GM23338 (cell line): ENCODE measurements around the gene IFNG-AS1. TPM values are rescaled to one million over a fixed set of nuclear protein-coding genes. Genes with fewer than 3 reads are reported as not detected.

Experiments
- ATAC-seq: fragments of 200-7000 bp; cut with Tn5 transposase; 3 replicates; pipeline ENCODE4 v1.9.1; 2020
- DNase-seq: peaks from one replicate; pipeline ENCODE4 v3.0.0-alpha.2; 2015; ENCODE audit warnings: low spot score
- H2AFZ ChIP-seq: fragments of 200-600 bp; sonication (generic); 2 replicates; pipeline ENCODE4 v1.8.0; 2016; ENCODE audit warnings: antibody characterized with exemption, mild to moderate bottlenecking, moderate library complexity
- H3F3A ChIP-seq: fragments of 200-600 bp; sonication (generic); replicated peaks from 2 replicates; pipeline ENCODE4 v1.8.0; 2017; ENCODE audit warnings: antibody characterized with exemption, mixed run types, low read depth
- H3K27ac ChIP-seq: fragments of 200-600 bp; sonication (generic); 2 replicates; pipeline ENCODE4 v1.6.1; 2016; ENCODE audit warnings: low read depth
- H3K27me3 ChIP-seq: fragments of 200-600 bp; sonication (generic); 2 replicates; pipeline ENCODE4 v1.8.0; 2016; ENCODE audit warnings: mild to moderate bottlenecking, mixed run types, moderate library complexity; ENCODE audit not compliant: insufficient read depth
- H3K36me3 ChIP-seq: fragments of 200-600 bp; sonication (generic); 2 replicates; pipeline ENCODE4 v1.8.0; 2016; ENCODE audit warnings: mild to moderate bottlenecking; ENCODE audit not compliant: insufficient read depth
- H3K4me1 ChIP-seq: fragments of 200-600 bp; sonication (generic); 2 replicates; pipeline ENCODE4 v1.8.0; 2016; ENCODE audit warnings: mild to moderate bottlenecking, moderate library complexity; ENCODE audit not compliant: insufficient read depth
- H3K4me2 ChIP-seq: fragments of 200-600 bp; sonication (generic); 2 replicates; pipeline ENCODE4 v1.7.1; 2017; ENCODE audit warnings: mixed run types
- H3K4me3 ChIP-seq: fragments of 200-600 bp; sonication (generic); 2 replicates; pipeline ENCODE4 v1.6.1; 2016; ENCODE audit warnings: mixed run types
- H3K79me2 ChIP-seq: fragments of 200-600 bp; sonication (generic); replicated peaks from 2 replicates; pipeline ENCODE4 v1.8.0; 2017; ENCODE audit warnings: mild to moderate bottlenecking; ENCODE audit not compliant: insufficient read depth
- H3K9me2 ChIP-seq: fragments of 200-600 bp; sonication (generic); 2 replicates; pipeline ENCODE4 v1.8.0; 2017; ENCODE audit not compliant: insufficient read depth
- H4K20me1 ChIP-seq: fragments of 200-600 bp; sonication (generic); replicated peaks from 2 replicates; pipeline ENCODE4 v1.8.0; 2017; ENCODE audit warnings: mild to moderate bottlenecking; ENCODE audit not compliant: insufficient read depth
- H3K27ac Mint-ChIP-seq: 2 replicates; pipeline ENCODE4 v1.8.0; 2020; ENCODE audit warnings: inconsistent platforms, mild to moderate bottlenecking, moderate library complexity, mixed read lengths
- H3K27me3 Mint-ChIP-seq: 3 replicates; pipeline ENCODE4 v1.8.0; 2022; ENCODE audit warnings: low read depth, mild to moderate bottlenecking, moderate library complexity, mixed read lengths, inconsistent platforms; ENCODE audit not compliant: insufficient read depth, poor library complexity
- H3K36me3 Mint-ChIP-seq: 3 replicates; pipeline ENCODE4 v1.8.0; 2021; ENCODE audit warnings: low read depth, mild to moderate bottlenecking, inconsistent platforms, moderate library complexity, mixed read lengths
- H3K4me1 Mint-ChIP-seq: 3 replicates; pipeline ENCODE4 v1.8.0; 2020; ENCODE audit warnings: mild to moderate bottlenecking, inconsistent platforms, mixed read lengths
- H3K4me3 Mint-ChIP-seq: 3 replicates; pipeline ENCODE4 v1.8.0; 2021; ENCODE audit warnings: moderate library complexity, mild to moderate bottlenecking, inconsistent platforms, mixed read lengths
- H3K9me3 Mint-ChIP-seq: 3 replicates; pipeline ENCODE4 v1.8.0; 2020; ENCODE audit warnings: moderate library complexity, mild to moderate bottlenecking, inconsistent platforms, mixed read lengths
- CREB1 ChIP-seq: fragments of 250-450 bp; sonication (Bioruptor Pico); IDR thresholded peaks from 2 replicates; pipeline ENCODE4 v1.5.0; 2020; ENCODE audit warnings: low read depth, mild to moderate bottlenecking, moderate library complexity
- ETS1 ChIP-seq: IDR thresholded peaks from 2 replicates; pipeline ENCODE4 v1.6.1; 2016; ENCODE audit warnings: antibody characterized with exemption
- EZH2 ChIP-seq: fragments of 200-600 bp; sonication (generic); IDR thresholded peaks from one replicate; pipeline ENCODE4 v1.8.0; 2017; ENCODE audit warnings: antibody characterized with exemption, mild to moderate bottlenecking, low read depth; ENCODE audit not compliant: unreplicated experiment
- JUNB ChIP-seq: IDR thresholded peaks from one replicate; pipeline ENCODE4 v1.6.1; 2016; ENCODE audit warnings: antibody characterized with exemption; ENCODE audit not compliant: unreplicated experiment
- NANOG ChIP-seq: IDR thresholded peaks from 2 replicates; pipeline ENCODE4 v1.6.1; 2016; ENCODE audit warnings: antibody characterized with exemption, borderline replicate concordance
- POLR2AphosphoS5 ChIP-seq: IDR thresholded peaks from 2 replicates; pipeline ENCODE4 v1.6.1; 2016; ENCODE audit warnings: antibody characterized with exemption, low read depth
- REST ChIP-seq: IDR thresholded peaks from one replicate; pipeline ENCODE4 v1.6.1; 2018; ENCODE audit warnings: antibody characterized with exemption; ENCODE audit not compliant: unreplicated experiment
- ZNF331 ChIP-seq: fragments of 250-450 bp; sonication (Bioruptor Pico); IDR thresholded peaks from 2 replicates; pipeline ENCODE4 v1.5.0; 2020; ENCODE audit warnings: low read depth, mild to moderate bottlenecking, moderate library complexity
- ZNF462 ChIP-seq: fragments of 250-450 bp; sonication (Bioruptor Pico); IDR thresholded peaks from 2 replicates; pipeline ENCODE4 v1.5.0; 2020; ENCODE audit warnings: mild to moderate bottlenecking, moderate library complexity
- polyA plus RNA-seq: library from polyadenylated mRNA; unstranded; fragments of >200 nt; fragmentation: Nextera tagmentation; extraction: Ambion mirVana; gene quantifications from 2 replicates; pipeline ENCODE4 v1.2.1, GENCODE V29; 2016
- total RNA-seq: library from RNA; depleted of rRNA; stranded (reverse); fragments of >200 nt; shearing (Covaris generic); gene quantifications from 2 replicates; pipeline ENCODE4 v1.2.3, GENCODE V29; 2014
- TF ChIP-seq, protein P1 (sequence below), 2 experiments: fragments of 200-600 bp in 1 of 2; sonication (generic) in 1 of 2; conservative IDR thresholded peaks; 2 replicates each; pipeline versions ENCODE4 v1.5.1 to v1.6.1; 2016 to 2017; ENCODE audit warnings: antibody characterized with exemption in 2 of 2, low read depth in 2 of 2, mild to moderate bottlenecking in 2 of 2, moderate library complexity in 1 of 2

Gene IFNG-AS1
- total and polyA plus RNA-seq, 2 experiments from 2014 or later, result not detected

DNA sequence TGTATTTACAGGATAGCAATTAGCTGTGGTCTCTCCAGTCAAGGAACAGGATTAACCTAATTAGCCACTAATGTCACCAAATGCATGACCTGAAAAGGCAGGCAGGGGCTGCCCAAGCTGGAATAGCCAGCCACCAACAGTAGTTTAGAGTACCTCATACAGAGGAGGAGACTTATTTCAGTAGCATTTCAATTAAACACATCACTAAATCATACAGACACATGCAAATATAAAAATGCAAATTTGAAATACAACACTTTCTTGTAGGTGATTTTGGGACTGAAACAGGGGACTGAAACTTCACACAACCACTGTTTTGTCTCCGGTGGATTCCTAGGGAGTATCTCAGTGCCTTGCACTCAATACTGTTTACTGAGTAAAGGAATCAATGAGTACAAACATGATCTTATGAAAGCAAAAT is 636 bp upstream of the IFNG-AS1 start (continued):
- TF ChIP-seq, protein P1, sequence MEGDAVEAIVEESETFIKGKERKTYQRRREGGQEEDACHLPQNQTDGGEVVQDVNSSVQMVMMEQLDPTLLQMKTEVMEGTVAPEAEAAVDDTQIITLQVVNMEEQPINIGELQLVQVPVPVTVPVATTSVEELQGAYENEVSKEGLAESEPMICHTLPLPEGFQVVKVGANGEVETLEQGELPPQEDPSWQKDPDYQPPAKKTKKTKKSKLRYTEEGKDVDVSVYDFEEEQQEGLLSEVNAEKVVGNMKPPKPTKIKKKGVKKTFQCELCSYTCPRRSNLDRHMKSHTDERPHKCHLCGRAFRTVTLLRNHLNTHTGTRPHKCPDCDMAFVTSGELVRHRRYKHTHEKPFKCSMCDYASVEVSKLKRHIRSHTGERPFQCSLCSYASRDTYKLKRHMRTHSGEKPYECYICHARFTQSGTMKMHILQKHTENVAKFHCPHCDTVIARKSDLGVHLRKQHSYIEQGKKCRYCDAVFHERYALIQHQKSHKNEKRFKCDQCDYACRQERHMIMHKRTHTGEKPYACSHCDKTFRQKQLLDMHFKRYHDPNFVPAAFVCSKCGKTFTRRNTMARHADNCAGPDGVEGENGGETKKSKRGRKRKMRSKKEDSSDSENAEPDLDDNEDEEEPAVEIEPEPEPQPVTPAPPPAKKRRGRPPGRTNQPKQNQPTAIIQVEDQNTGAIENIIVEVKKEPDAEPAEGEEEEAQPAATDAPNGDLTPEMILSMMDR (conservative IDR thresholded peaks at IDR 0.05; ENCODE audit: low read depth in 2 of 2), result no peak
- no peak for TF ChIP-seq ETS1

DNA sequence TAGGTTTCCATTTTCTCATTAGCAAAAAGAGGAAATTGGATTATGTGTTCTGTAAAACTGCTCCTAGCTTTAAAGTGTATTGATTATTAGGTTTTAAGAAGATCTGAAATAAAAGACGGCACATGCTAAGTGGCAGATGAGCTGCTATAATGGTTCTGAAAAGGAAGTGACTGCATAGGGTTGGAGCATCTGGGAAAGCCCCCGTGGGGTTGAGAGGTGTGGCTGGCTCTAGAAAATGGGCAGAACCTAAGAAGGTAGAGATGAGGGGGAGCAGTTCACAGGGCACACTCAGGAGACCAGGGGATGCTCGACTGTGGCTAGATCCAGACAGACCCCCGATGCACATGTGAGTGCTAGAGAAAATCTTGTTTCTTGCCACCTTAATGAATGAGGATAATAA is 1.9 kb downstream of the IFNG-AS1 start:
- H3K4me3 Mint-ChIP-seq, result no peak overlapping the region
- H3K27ac Mint-ChIP-seq, result no peak overlapping the region
- H3K4me3 ChIP-seq, result no peak overlapping the region
- H3K79me2 ChIP-seq, result no peaks in the 10 kb centered on the region
- no peaks in the 10 kb centered on the region for H3K4me1 ChIP-seq
- H3K27me3 ChIP-seq, result no peaks in the 10 kb centered on the region
- H3K27ac ChIP-seq, result no peak overlapping the region
- H3K36me3 ChIP-seq, result no peaks in the 10 kb centered on the region
- H3K4me2 ChIP-seq, result no peak overlapping the region
- H3K36me3 Mint-ChIP-seq, result no peaks in the 10 kb centered on the region
- H3K4me1 Mint-ChIP-seq, result peaks cover 8% of the 10 kb centered on the region
- no peaks in the 10 kb centered on the region for H4K20me1 ChIP-seq
- no peak for DNase-seq
- no peak for ATAC-seq
- H3K9me2 ChIP-seq, result no peaks in the 10 kb centered on the region; the same call in 1 of the 2 replicates
- no peak overlapping the region for H2AFZ ChIP-seq
- peaks cover 2% of the 10 kb centered on the region for H3K27me3 Mint-ChIP-seq
- no peaks in the 10 kb centered on the region for H3K9me3 Mint-ChIP-seq
- H3F3A ChIP-seq, result no peaks in the 10 kb centered on the region
- no peak for TF ChIP-seq ZNF462 (CRISPR knock-in tag)
- TF ChIP-seq JUNB, result no peak
- no peak for TF ChIP-seq POLR2AphosphoS5
- no peak for TF ChIP-seq NANOG
- TF ChIP-seq EZH2, result no peak
- TF ChIP-seq REST, result no peak
- TF ChIP-seq ZNF331 (CRISPR knock-in tag), result no peak
- TF ChIP-seq, protein P1 (conservative IDR thresholded peaks at IDR 0.05; ENCODE audit: low read depth in 2 of 2), result no peak
- no peak for TF ChIP-seq CREB1 (CRISPR knock-in tag)
